SK-N-SH treated with all-trans-retinoic acid at 6 μM for 48 hours (cell line): ENCODE results near the gene BCKDHA.

Experiments used
- ARNTL ChIP-seq: fragments of 450-650 bp; formaldehyde crosslinking; IDR thresholded peaks from 2 replicates; pipeline ENCODE4 v1.5.0; 2020; ENCODE audit warnings: low read depth, mild to moderate bottlenecking, moderate library complexity, borderline replicate concordance
- BACH2 ChIP-seq: fragments of 250-450 bp; sonication (Bioruptor Pico); IDR thresholded peaks from 2 replicates; pipeline ENCODE4 v1.9.0; 2021; ENCODE audit warnings: mild to moderate bottlenecking, borderline replicate concordance
- GLIS3 ChIP-seq: fragments of 250-450 bp; sonication (Bioruptor Pico); IDR thresholded peaks from 2 replicates; pipeline ENCODE4 v1.5.0; 2020; ENCODE audit warnings: mild to moderate bottlenecking, moderate library complexity
- OSR1 ChIP-seq: fragments of 250-450 bp; sonication (Bioruptor Pico); IDR thresholded peaks from 2 replicates; pipeline ENCODE4 v1.8.0; 2022; ENCODE audit warnings: moderate library complexity, mild to moderate bottlenecking, inconsistent platforms
- RARB ChIP-seq: fragments of 250-450 bp; sonication (Bioruptor Pico); IDR thresholded peaks from 2 replicates; pipeline ENCODE4 v1.8.0; 2021; ENCODE audit warnings: mild to moderate bottlenecking, moderate library complexity
- SNAI2 ChIP-seq: fragments of 250-450 bp; sonication (Bioruptor Pico); IDR thresholded peaks from 2 replicates; pipeline ENCODE4 v1.5.0; 2020; ENCODE audit warnings: mild to moderate bottlenecking, moderate library complexity
- TCF4 ChIP-seq: fragments of 250-450 bp; sonication (Bioruptor Pico); IDR thresholded peaks from 2 replicates; pipeline ENCODE4 v1.8.0; 2021; ENCODE audit warnings: mild to moderate bottlenecking, moderate library complexity, borderline replicate concordance
- ZC3H10 ChIP-seq: fragments of 250-450 bp; sonication (Bioruptor Pico); IDR thresholded peaks from 2 replicates; pipeline ENCODE4 v1.5.1; 2021; ENCODE audit warnings: mild to moderate bottlenecking, moderate library complexity
- ZFP3 ChIP-seq: fragments of 250-450 bp; sonication (Bioruptor Pico); IDR thresholded peaks from 2 replicates; pipeline ENCODE4 v1.5.0; 2020; ENCODE audit warnings: mild to moderate bottlenecking, moderate library complexity
- ZFP30 ChIP-seq: fragments of 450-650 bp; formaldehyde crosslinking; IDR thresholded peaks from 2 replicates; pipeline ENCODE4 v1.5.0; 2022; ENCODE audit warnings: mild to moderate bottlenecking, moderate library complexity
- ZNF70 ChIP-seq: fragments of 450-650 bp; formaldehyde crosslinking; IDR thresholded peaks from 2 replicates; pipeline ENCODE4 v1.5.0; 2020; ENCODE audit warnings: mild to moderate bottlenecking, moderate library complexity
- TF ChIP-seq, protein P1 (sequence below): fragments of 250-450 bp; sonication (Bioruptor Pico); IDR thresholded peaks from 2 replicates; pipeline ENCODE4 v1.5.1; 2020; ENCODE audit warnings: low read depth, mild to moderate bottlenecking, moderate library complexity
- TF ChIP-seq, protein P2 (sequence below): fragments of 250-450 bp; sonication (Bioruptor Pico); IDR thresholded peaks from 2 replicates; pipeline ENCODE4 v1.8.0; 2021; ENCODE audit warnings: low read depth, mild to moderate bottlenecking, moderate library complexity, borderline replicate concordance

DNA sequence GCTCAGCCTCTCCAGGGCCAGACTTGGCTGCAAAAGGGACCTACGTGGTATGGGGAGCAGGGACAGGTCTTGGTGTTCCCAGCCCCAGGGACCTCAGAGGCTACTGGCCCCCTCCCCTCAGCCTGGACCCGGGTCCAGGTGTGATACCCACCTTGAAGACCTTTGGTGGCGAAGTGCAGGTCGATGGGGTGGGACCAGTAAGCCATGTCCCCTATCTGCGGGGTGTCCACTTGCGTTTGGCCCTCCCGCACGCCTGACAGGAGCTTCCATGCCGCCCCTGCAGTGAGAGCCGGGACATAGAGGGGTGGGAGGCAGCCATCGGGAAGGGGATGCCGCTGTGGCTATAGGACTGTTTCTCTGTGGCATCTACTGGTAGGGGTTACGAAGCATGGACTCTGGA, 39.9 kb upstream of the BCKDHA start:
- TF ChIP-seq, protein P1, sequence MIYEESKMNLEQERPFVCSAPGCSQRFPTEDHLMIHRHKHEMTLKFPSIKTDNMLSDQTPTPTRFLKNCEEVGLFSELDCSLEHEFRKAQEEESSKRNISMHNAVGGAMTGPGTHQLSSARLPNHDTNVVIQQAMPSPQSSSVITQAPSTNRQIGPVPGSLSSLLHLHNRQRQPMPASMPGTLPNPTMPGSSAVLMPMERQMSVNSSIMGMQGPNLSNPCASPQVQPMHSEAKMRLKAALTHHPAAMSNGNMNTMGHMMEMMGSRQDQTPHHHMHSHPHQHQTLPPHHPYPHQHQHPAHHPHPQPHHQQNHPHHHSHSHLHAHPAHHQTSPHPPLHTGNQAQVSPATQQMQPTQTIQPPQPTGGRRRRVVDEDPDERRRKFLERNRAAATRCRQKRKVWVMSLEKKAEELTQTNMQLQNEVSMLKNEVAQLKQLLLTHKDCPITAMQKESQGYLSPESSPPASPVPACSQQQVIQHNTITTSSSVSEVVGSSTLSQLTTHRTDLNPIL (CRISPR knock-in tag) = no peak
- TF ChIP-seq ZFP30 (CRISPR knock-in tag) (no peak), BACH2 (CRISPR knock-in tag) (no peak), RARB (no peak), GLIS3 (CRISPR knock-in tag) (no peak), ARNTL (no peak), ZC3H10 (no peak), OSR1 (CRISPR knock-in tag) (no peak), TCF4 (no peak), SNAI2 (CRISPR knock-in tag) (no peak), ZFP3 (CRISPR knock-in tag) (no peak), ZNF70 (no peak)
- TF ChIP-seq, protein P2, sequence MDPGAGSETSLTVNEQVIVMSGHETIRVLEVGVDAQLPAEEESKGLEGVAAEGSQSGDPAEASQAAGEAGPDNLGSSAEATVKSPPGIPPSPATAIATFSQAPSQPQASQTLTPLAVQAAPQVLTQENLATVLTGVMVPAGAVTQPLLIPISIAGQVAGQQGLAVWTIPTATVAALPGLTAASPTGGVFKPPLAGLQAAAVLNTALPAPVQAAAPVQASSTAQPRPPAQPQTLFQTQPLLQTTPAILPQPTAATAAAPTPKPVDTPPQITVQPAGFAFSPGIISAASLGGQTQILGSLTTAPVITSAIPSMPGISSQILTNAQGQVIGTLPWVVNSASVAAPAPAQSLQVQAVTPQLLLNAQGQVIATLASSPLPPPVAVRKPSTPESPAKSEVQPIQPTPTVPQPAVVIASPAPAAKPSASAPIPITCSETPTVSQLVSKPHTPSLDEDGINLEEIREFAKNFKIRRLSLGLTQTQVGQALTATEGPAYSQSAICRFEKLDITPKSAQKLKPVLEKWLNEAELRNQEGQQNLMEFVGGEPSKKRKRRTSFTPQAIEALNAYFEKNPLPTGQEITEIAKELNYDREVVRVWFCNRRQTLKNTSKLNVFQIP (CRISPR knock-in tag) = no peak
